Measurements from ENCODE around the gene SLC19A2.

SLC19A2 gene

GRCh38 chr1:169491845-169492281 lies 6.1 kb upstream of the SLC19A2 start (continued):
- TF ChIP-seq CREB5 (CRISPR knock-in tag; IDR thresholded peaks at IDR 0.05; ENCODE audit: low read depth): no peak
- no peak for TF ChIP-seq RARB (CRISPR knock-in tag; IDR thresholded peaks at IDR 0.05)
- no peak for TF ChIP-seq GLIS3 (CRISPR knock-in tag; IDR thresholded peaks at IDR 0.05)
- TF ChIP-seq ZNF565 (CRISPR knock-in tag; conservative IDR thresholded peaks at IDR 0.05; ENCODE audit: low read depth): no peak

- ATAC-seq: no peak
- no peak for TF ChIP-seq POU6F1 (CRISPR knock-in tag; IDR thresholded peaks at IDR 0.05; ENCODE audit: borderline replicate concordance, low read depth)
- TF ChIP-seq GLIS3 (CRISPR knock-in tag; IDR thresholded peaks at IDR 0.05): no peak
- TF ChIP-seq TCF4 (CRISPR knock-in tag; IDR thresholded peaks at IDR 0.05; ENCODE audit: borderline replicate concordance): no peak
Measured at GRCh38 chr1:169488157-169488556, 2.4 kb upstream of the SLC19A2 start.

- ATAC-seq: no peak
- TF ChIP-seq ISL1 (CRISPR knock-in tag; IDR thresholded peaks at IDR 0.05): no peak
- no peak for TF ChIP-seq RARB (CRISPR knock-in tag; IDR thresholded peaks at IDR 0.05)
- TF ChIP-seq CREB5 (CRISPR knock-in tag; IDR thresholded peaks at IDR 0.05; ENCODE audit: low read depth): no peak
- TF ChIP-seq BACH2 (CRISPR knock-in tag; IDR thresholded peaks at IDR 0.05; ENCODE audit: borderline replicate concordance): no peak
- no peak for TF ChIP-seq TCF4 (CRISPR knock-in tag; IDR thresholded peaks at IDR 0.05; ENCODE audit: borderline replicate concordance)
- TF ChIP-seq GLIS3 (CRISPR knock-in tag; IDR thresholded peaks at IDR 0.05): no peak
Measured at GRCh38 chr1:169487561-169487960, 1.8 kb upstream of the SLC19A2 start.

GRCh38 chr1:169487133-169487532 lies 1.4 kb upstream of the SLC19A2 start:
- ATAC-seq: no peak

More at GRCh38 chr1:169487133-169487532, 1.4 kb upstream of the SLC19A2 start:
- TF ChIP-seq OSR1 (CRISPR knock-in tag; IDR thresholded peaks at IDR 0.05) (no peak), ZFP3 (CRISPR knock-in tag; IDR thresholded peaks at IDR 0.05) (no peak), SNAI2 (CRISPR knock-in tag; IDR thresholded peaks at IDR 0.05) (no peak), GLIS3 (CRISPR knock-in tag; IDR thresholded peaks at IDR 0.05) (no peak), CSRNP3 (CRISPR knock-in tag; IDR thresholded peaks at IDR 0.05) (no peak), TOX (CRISPR knock-in tag; IDR thresholded peaks at IDR 0.05; ENCODE audit: borderline replicate concordance) (no peak), PPARA (CRISPR knock-in tag; IDR thresholded peaks at IDR 0.05; ENCODE audit: borderline replicate concordance) (no peak), CREB5 (CRISPR knock-in tag; IDR thresholded peaks at IDR 0.05; ENCODE audit: low read depth) (no peak), ARNTL (CRISPR knock-in tag; IDR thresholded peaks at IDR 0.05; ENCODE audit: borderline replicate concordance, low read depth) (no peak), POU6F1 (CRISPR knock-in tag; IDR thresholded peaks at IDR 0.05; ENCODE audit: borderline replicate concordance, low read depth) (no peak), ZNF565 (CRISPR knock-in tag; conservative IDR thresholded peaks at IDR 0.05; ENCODE audit: low read depth) (no peak), ZNF70 (CRISPR knock-in tag; IDR thresholded peaks at IDR 0.05) (no peak), ISL1 (CRISPR knock-in tag; IDR thresholded peaks at IDR 0.05) (no peak), ZNF8 (CRISPR knock-in tag; IDR thresholded peaks at IDR 0.05) (no peak), PATZ1 (CRISPR knock-in tag; IDR thresholded peaks at IDR 0.05; ENCODE audit: borderline replicate concordance) (no peak), BACH2 (CRISPR knock-in tag; IDR thresholded peaks at IDR 0.05; ENCODE audit: borderline replicate concordance) (no peak), TSHZ2 (CRISPR knock-in tag; IDR thresholded peaks at IDR 0.05) (no peak), TCF4 (CRISPR knock-in tag; IDR thresholded peaks at IDR 0.05; ENCODE audit: borderline replicate concordance) (no peak), ZFP30 (CRISPR knock-in tag; IDR thresholded peaks at IDR 0.05) (no peak)

All from SK-N-SH treated with all-trans-retinoic acid at 6 μM for 48 hours (cell line).